ENCODE results near the gene ATP6V0E2. TPM values are rescaled to one million over a fixed set of nuclear protein-coding genes. Genes with fewer than 3 reads are reported as not detected.
A peak's percentile ranks its signal among the peaks of the same experiment; 100 is the strongest.
"Not testable (repeated sequence)": the region's sequence is repeated elsewhere in the genome, so short reads cannot be mapped to it uniquely, and the experiment has no call there.

The ATP6V0E2 gene
- total RNA-seq, 6 experiments from 2014 or later: 33.8 to 95.1 (median 70.9) TPM

DNA sequence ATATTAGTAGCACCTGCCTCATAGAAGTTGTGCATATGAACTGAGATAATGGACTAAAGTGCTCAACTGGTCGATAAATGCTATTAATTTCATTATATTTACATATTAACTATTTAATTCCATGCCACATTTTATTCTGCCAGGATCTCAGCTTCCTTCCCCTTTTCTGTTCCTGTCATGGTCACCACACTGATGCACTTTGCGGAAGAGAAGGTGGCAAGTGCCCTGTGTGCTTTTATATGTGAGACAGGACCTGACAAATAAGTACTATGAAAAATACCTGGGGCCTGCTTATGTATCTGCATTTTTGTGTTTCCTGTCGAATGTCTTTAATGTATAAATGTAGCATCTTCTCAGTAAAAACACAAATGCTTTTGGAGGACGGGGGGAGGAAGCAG, 12.2 kb downstream of the ATP6V0E2 start:
- intact Hi-C loops (cut with DNase I): no loop called here
- DNase-seq (no peak), ATAC-seq (no peak)
- H3K27me3 ChIP-seq: no peaks in the 10 kb centered on the region
- H3K4me3 ChIP-seq: no peak overlapping the region
- peak overlapping the region in 2 of 3 donors; percentile 22 to 71 for H3K27ac ChIP-seq
- TF ChIP-seq POLR2A (IDR thresholded peaks at IDR 0.05): no peak
- TF ChIP-seq, protein P1, sequence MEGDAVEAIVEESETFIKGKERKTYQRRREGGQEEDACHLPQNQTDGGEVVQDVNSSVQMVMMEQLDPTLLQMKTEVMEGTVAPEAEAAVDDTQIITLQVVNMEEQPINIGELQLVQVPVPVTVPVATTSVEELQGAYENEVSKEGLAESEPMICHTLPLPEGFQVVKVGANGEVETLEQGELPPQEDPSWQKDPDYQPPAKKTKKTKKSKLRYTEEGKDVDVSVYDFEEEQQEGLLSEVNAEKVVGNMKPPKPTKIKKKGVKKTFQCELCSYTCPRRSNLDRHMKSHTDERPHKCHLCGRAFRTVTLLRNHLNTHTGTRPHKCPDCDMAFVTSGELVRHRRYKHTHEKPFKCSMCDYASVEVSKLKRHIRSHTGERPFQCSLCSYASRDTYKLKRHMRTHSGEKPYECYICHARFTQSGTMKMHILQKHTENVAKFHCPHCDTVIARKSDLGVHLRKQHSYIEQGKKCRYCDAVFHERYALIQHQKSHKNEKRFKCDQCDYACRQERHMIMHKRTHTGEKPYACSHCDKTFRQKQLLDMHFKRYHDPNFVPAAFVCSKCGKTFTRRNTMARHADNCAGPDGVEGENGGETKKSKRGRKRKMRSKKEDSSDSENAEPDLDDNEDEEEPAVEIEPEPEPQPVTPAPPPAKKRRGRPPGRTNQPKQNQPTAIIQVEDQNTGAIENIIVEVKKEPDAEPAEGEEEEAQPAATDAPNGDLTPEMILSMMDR (IDR thresholded peaks at IDR 0.05): no peak
- 25% methylated on average over 4 of the region's 4 CpGs for WGBS (ENCODE audit: insufficient coverage, low coverage, low lambda C conversion rate, missing lambda C conversion rate)
- no peaks in the 10 kb centered on the region for H3K9me3 ChIP-seq
- no peaks in the 10 kb centered on the region for H3K36me3 ChIP-seq
- H3K4me1 ChIP-seq: peaks cover 0 to 51% (median 23%) of the 10 kb centered on the region in 4 donors

DNA sequence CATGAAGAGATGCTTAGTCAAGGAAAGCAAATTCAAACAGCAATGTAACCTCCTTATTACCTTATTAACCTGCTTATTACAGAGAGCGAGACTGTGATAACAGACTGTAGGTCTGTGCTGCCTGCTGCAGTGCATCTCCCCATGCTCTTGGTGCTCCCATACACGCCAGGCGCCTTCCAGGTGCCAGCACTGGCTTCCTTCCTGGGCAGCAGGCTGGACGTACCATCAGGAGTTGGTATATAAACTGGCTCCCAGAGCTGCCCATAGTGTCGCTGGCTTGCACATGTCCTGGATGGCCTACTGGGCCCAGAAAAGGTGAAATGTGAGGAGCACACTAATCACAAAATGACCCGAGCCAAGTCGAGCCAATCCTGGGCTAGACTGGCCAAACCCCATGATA, 13.5 kb downstream of the ATP6V0E2 start:
- DNase-seq: no peak
- Histone ChIP-seq H3K9me3 (no peaks in the 10 kb centered on the region), H3K4me1 (peaks cover 0 to 47% (median 23%) of the 10 kb centered on the region in 4 donors), H3K27ac (no peak overlapping the region), H3K36me3 (no peaks in the 10 kb centered on the region), H3K4me3 (no peak overlapping the region), H3K27me3 (no peaks in the 10 kb centered on the region)
- 97% methylated on average over 5 of the region's 7 CpGs for WGBS (ENCODE audit: insufficient coverage, low coverage, low lambda C conversion rate, missing lambda C conversion rate)
- no peak for ATAC-seq
- intact Hi-C loops (cut with DNase I): no loop called here
- TF ChIP-seq POLR2A (IDR thresholded peaks at IDR 0.05): no peak
- TF ChIP-seq, protein P1 (IDR thresholded peaks at IDR 0.05): no peak

DNA sequence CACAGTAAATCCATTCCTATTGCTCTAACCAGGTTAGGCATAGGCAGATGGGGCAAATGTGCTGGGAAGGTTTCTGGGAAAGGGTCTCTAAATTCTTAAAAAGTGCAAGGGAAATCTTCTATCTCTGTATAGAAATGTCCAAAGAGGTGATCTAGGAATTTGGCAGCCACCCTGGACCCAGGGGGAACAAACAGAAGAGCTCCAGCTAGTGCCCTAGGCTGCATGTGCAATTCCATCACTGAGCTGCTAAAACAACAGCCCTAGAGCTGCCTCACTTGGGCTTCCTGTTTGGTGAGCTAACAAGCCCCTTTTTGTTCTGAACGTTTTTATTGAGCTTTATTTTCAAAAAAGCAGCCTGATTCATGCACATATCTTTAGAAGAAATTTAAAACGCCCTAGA, 16.9 kb downstream of the ATP6V0E2 start:
- H3K27ac ChIP-seq; H3K36me3 ChIP-seq; H3K4me3 ChIP-seq; intact Hi-C loops (cut with DNase I); DNase-seq; H3K27me3 ChIP-seq; H3K9me3 ChIP-seq: not testable (repeated sequence)
- ATAC-seq: peak in 2 of 4 donors; percentile 49 to 56
- 50% methylated on average over 2 of the region's 2 CpGs for WGBS (ENCODE audit: insufficient coverage, low coverage, low lambda C conversion rate, missing lambda C conversion rate)
- H3K4me1 ChIP-seq: peaks cover 0 to 16% (median 6%) of the 10 kb centered on the region in 4 donors

DNA sequence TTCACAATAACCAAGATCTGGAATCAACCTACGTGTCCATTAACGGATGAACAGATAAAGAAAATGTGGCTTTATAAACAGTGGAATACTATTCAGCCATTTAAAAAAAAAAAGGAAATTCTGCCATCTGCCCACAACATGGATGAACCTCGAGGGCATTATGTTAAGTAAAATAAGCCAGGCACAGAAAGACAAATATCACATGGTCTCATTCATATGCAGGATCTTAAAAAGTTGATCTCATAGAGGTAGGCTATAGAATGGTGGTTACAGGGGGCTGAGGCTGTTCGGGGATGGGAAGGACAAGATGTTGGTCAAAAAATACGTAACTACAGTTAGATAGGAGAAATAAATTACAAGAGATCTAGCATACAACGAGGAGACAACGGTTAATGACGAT, 21.2 kb downstream of the ATP6V0E2 start:
- H3K4me1 ChIP-seq; ATAC-seq; DNase-seq; H3K36me3 ChIP-seq; intact Hi-C loops (cut with DNase I); H3K27me3 ChIP-seq; H3K4me3 ChIP-seq; H3K27ac ChIP-seq; H3K9me3 ChIP-seq: not testable (repeated sequence)
- 76% methylated on average over 8 of the region's 8 CpGs for WGBS (ENCODE audit: insufficient coverage, low coverage, low lambda C conversion rate, missing lambda C conversion rate)

DNA sequence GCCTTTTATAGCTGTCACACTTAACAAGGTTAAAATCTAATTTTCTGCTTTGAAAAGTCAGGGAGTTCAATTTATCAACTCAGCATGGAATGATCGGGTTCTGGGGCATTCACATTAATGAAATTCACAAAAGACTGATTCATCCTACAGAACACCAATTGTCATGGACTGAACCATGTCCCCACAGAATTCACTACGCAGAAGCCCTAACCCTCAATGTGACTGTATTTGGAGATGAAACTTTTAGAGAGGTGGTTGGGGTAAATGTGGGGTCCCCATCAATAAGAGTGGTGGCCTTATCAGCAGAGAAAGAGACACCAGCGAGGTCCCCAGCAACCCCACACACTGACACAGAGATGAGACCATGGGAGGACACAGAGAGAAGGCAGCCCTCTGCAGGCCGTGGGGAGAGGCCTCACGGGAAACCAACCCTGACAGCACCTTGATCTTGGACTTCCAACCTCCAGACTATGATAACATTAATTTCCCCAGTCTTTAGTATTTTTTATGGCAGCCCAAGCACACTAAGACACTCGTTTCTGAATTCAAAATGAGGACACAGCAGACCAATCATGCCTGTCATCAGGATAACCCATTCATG, 34.1 kb downstream of the ATP6V0E2 start:
- H3K9me3 ChIP-seq; H3K4me1 ChIP-seq; H3K27ac ChIP-seq; H3K36me3 ChIP-seq; ATAC-seq; intact Hi-C loops (cut with DNase I); DNase-seq; H3K27me3 ChIP-seq; H3K4me3 ChIP-seq: not testable (repeated sequence)
- 60% methylated on average over 4 of the region's 6 CpGs for WGBS (ENCODE audit: insufficient coverage, low coverage, low lambda C conversion rate, missing lambda C conversion rate)

DNA sequence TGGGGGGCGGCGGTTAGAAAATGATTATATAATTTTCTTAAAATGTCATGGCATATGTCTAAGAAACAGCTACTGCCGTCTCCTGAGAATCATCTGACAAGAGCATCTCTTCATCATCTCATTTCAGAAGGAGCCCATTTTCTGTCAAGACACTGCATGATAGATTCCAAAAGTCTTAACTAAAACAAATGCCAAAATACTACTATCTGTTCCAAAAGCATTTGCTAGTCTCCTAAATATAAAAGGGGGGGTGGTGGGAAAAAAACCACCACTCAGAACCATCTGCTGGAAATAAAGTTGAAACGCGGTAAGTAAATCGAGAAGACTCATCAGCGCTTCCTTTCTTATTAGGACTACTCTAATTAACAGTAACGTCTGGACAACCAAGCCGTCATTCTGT, 36.5 kb downstream of the ATP6V0E2 start:
- H3K36me3 ChIP-seq; ATAC-seq; DNase-seq; H3K4me3 ChIP-seq; H3K27ac ChIP-seq; H3K27me3 ChIP-seq; intact Hi-C loops (cut with DNase I); H3K9me3 ChIP-seq; H3K4me1 ChIP-seq: not testable (repeated sequence)
- WGBS (ENCODE audit: insufficient coverage, low coverage, low lambda C conversion rate, missing lambda C conversion rate): 73% methylated on average over 7 of the region's 9 CpGs

DNA sequence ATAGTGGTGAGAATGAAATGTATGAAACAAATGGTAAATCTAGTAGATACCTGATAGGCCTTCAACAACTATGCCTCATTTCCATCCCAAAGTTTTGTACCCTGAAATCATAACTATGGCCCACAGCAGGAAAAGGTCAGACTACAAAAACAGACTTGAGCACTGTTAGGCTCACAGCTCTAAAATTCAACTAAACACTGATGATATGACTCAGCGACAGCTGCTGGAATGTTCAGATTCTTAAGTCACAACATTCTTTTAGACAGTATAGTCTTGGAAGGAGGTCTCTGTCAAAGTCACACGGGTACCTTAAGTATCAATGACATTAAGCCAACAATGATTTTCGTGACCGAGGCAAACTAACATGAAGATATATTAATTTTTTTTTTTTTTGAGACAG, 38.4 kb downstream of the ATP6V0E2 start:
- ATAC-seq; DNase-seq; H3K27ac ChIP-seq; H3K27me3 ChIP-seq; H3K9me3 ChIP-seq; H3K36me3 ChIP-seq; intact Hi-C loops (cut with DNase I); H3K4me3 ChIP-seq; H3K4me1 ChIP-seq: not testable (repeated sequence)
- WGBS (ENCODE audit: insufficient coverage, low coverage, low lambda C conversion rate, missing lambda C conversion rate): 69% methylated on average over 2 of the region's 4 CpGs

DNA sequence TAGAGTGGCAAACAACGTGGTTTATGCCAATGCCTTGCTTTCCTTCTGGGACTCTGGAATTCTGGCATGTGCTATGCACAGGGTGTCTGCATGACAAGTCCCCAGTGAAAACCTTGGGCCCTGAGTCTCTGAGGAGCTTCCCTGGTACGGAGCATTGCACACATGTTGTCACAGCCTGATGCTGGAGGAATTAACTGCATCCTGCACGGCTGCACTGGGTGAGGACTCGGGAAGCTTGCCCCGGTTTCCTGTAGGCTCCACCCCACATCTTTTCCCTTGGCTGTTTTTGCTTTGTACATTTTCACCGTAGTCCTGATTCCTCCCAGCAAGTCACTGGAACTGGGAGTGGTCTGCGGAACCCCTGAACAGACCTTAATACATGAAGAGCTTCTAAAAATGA, 52.6 kb downstream of the ATP6V0E2 start:
- H3K36me3 ChIP-seq; H3K4me1 ChIP-seq; H3K27ac ChIP-seq; DNase-seq; ATAC-seq; intact Hi-C loops (cut with DNase I); H3K4me3 ChIP-seq; H3K27me3 ChIP-seq; H3K9me3 ChIP-seq: not testable (repeated sequence)
- 80% methylated on average over 2 of the region's 7 CpGs for WGBS (ENCODE audit: insufficient coverage, low coverage, low lambda C conversion rate, missing lambda C conversion rate)

Measured in right lobe of liver (tissue), 6 donors.